Loucy (cell line): ENCODE data around the gene THADA.

ENCODE experiments used
- H2AFZ ChIP-seq: fragments of 200-600 bp; sonication (generic); 2 replicates; pipeline ENCODE4 v1.6.0; 2016; ENCODE audit warnings: antibody characterized with exemption, mild to moderate bottlenecking, low read length, moderate library complexity
- H3F3A ChIP-seq: fragments of 200-600 bp; 2 replicates; pipeline ENCODE4 v1.6.0; 2016; ENCODE audit warnings: antibody characterized with exemption, low read depth, mild to moderate bottlenecking
- H3K27me3 ChIP-seq: fragments of 200-600 bp; sonication (generic); 2 replicates; pipeline ENCODE4 v1.6.1; 2014; ENCODE audit warnings: low read length, mild to moderate bottlenecking; ENCODE audit not compliant: insufficient read depth, poor library complexity, severe bottlenecking
- H3K36me3 ChIP-seq: fragments of 200-600 bp; sonication (generic); 2 replicates; pipeline ENCODE4 v1.6.1; 2016; ENCODE audit warnings: low read length; ENCODE audit not compliant: insufficient read depth
- H3K4me1 ChIP-seq: fragments of 200-600 bp; sonication (generic); 2 replicates; pipeline ENCODE4 v1.5.1; 2014; ENCODE audit warnings: low read length, mild to moderate bottlenecking; ENCODE audit not compliant: insufficient read depth, poor library complexity, severe bottlenecking
- H3K4me2 ChIP-seq: fragments of 200-600 bp; sonication (generic); 2 replicates; pipeline ENCODE4 v1.6.0; 2014; ENCODE audit warnings: antibody characterized with exemption, low read length, low read depth, mild to moderate bottlenecking; ENCODE audit not compliant: poor library complexity, severe bottlenecking
- H3K4me3 ChIP-seq: fragments of 200-600 bp; sonication (generic); 2 replicates; pipeline ENCODE4 v1.5.1; 2014; ENCODE audit warnings: low read length, mild to moderate bottlenecking, mixed read lengths; ENCODE audit not compliant: poor library complexity, severe bottlenecking
- H3K79me2 ChIP-seq: fragments of 200-600 bp; sonication (generic); 2 replicates; pipeline ENCODE4 v1.6.1; 2014; ENCODE audit warnings: low read length; ENCODE audit not compliant: insufficient read depth
- H3K9ac ChIP-seq: fragments of 200-600 bp; sonication (generic); 2 replicates; pipeline ENCODE4 v1.6.0; 2014; ENCODE audit warnings: mild to moderate bottlenecking, low read depth, low read length, moderate library complexity; ENCODE audit not compliant: poor library complexity, severe bottlenecking
- H3K9me2 ChIP-seq: fragments of 200-600 bp; sonication (generic); replicated peaks from 2 replicates; pipeline ENCODE4 v1.6.1; 2016; ENCODE audit warnings: low read depth, low read length, mixed read lengths
- H3K9me3 ChIP-seq: fragments of 200-600 bp; sonication (generic); 2 replicates; pipeline ENCODE4 v1.6.1; 2014; ENCODE audit warnings: mild to moderate bottlenecking, antibody characterized with exemption, low read length, low read depth; ENCODE audit not compliant: insufficient read depth
- H4K20me1 ChIP-seq: fragments of 200-600 bp; sonication (generic); 2 replicates; pipeline ENCODE4 v1.6.0; 2014; ENCODE audit warnings: antibody characterized with exemption, low read length, mild to moderate bottlenecking; ENCODE audit not compliant: insufficient read depth, poor library complexity, severe bottlenecking
- EZH2phosphoT487 ChIP-seq: fragments of 200-600 bp; IDR thresholded peaks from 2 replicates; pipeline ENCODE4 v1.6.1; 2018; ENCODE audit warnings: antibody characterized with exemption, mild to moderate bottlenecking, moderate library complexity, borderline replicate concordance
- TF ChIP-seq, protein P1 (sequence below): fragments of 200-600 bp; sonication (generic); conservative IDR thresholded peaks from 2 replicates; pipeline ENCODE4 v1.5.1; 2014; ENCODE audit warnings: mild to moderate bottlenecking, antibody characterized with exemption, low read length

THADA gene

DNA sequence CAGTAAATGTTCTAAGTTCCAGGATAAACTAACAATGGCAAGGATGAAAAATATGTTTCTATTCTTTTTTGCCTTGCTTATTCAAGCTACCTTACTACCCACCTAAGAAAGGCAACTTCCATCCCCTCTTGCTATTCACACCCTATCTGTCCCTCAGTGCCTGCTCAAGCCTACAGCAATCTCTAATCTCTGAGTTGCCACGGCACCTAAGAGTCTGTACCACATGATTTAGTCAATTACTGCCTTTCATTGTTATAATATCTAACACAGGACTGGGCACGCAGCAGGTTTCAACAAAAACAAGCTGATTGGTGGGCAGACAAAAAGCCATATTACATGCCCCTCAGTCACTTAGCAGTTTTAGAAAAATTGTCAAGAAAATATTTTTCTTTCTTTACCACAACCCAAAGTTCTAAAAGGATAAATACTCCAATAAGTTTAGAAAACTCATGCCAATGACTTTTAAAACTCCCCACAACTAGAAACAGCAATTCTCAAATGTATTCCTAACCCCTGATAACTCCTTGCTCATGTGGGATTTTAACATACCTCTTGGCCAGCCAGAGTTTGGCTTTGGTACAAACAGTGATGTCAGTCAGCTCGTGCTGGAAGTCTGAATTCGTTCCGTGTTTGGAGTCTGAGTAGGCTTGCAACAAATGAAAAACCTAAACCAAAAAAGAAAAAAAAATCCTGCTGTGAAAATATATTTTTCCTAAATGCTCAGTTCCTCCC, 252.1 kb downstream of the THADA start:
- no peak for TF ChIP-seq EZH2phosphoT487
- TF ChIP-seq, protein P1, sequence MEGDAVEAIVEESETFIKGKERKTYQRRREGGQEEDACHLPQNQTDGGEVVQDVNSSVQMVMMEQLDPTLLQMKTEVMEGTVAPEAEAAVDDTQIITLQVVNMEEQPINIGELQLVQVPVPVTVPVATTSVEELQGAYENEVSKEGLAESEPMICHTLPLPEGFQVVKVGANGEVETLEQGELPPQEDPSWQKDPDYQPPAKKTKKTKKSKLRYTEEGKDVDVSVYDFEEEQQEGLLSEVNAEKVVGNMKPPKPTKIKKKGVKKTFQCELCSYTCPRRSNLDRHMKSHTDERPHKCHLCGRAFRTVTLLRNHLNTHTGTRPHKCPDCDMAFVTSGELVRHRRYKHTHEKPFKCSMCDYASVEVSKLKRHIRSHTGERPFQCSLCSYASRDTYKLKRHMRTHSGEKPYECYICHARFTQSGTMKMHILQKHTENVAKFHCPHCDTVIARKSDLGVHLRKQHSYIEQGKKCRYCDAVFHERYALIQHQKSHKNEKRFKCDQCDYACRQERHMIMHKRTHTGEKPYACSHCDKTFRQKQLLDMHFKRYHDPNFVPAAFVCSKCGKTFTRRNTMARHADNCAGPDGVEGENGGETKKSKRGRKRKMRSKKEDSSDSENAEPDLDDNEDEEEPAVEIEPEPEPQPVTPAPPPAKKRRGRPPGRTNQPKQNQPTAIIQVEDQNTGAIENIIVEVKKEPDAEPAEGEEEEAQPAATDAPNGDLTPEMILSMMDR = no peak
- Histone ChIP-seq H3K4me2 (no peak overlapping the region), H2AFZ (no peak overlapping the region), H3F3A (no peaks in the 10 kb centered on the region), H3K9me3 (no peaks in the 10 kb centered on the region), H3K4me3 (no peak overlapping the region), H3K9me2 (no peaks in the 10 kb centered on the region), H3K9ac (no peak overlapping the region), H3K79me2 (no peaks in the 10 kb centered on the region), H3K4me1 (no peaks in the 10 kb centered on the region), H4K20me1 (no peaks in the 10 kb centered on the region), H3K36me3 (0 out of 2 replicates have a peak, but pooled peaks cover 9% of the 10 kb centered on the region), H3K27me3 (no peaks in the 10 kb centered on the region)

DNA sequence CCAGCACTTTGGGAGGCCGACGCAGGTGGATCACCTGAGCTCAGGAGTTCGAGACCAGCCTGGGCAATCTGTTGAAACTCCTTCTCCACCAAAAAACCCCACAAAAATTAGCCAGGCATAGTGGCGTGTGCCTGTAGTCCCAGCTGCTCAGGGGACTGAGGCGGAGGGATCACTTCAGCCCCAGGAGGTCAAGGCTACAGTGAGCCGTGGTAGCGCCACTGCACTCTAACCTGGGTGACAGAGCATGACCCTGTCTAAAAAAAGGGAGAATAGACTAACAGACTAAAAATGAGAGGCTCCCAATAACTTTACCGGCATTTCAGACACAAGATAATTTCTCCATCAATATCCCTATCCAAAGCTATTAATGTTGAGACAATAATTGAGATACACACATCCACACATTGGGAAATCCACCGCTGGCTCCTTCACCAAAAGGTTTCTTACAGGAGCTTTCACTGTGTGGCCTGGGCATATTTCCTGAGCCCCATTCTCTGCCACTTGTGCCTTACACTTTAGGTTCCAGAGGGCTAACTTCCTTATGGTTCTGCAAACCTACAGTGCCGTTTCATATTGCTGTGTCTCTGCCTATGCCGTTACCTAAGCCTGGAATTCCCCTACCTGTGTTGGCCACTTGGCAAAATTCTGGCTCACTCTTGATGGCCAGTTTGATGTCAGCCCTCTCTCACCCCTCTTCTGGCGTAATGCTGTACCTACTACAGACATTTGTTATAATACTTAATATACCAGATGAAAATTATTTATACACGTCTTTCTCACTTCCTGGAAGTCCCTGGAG, 253.7 kb downstream of the THADA start:
- no peaks in the 10 kb centered on the region for H3K9me2 ChIP-seq
- H3K9me3 ChIP-seq = no peaks in the 10 kb centered on the region
- no peaks in the 10 kb centered on the region for H3K27me3 ChIP-seq
- H3F3A ChIP-seq = no peaks in the 10 kb centered on the region
- H3K4me1 ChIP-seq = no peaks in the 10 kb centered on the region
- no peak overlapping the region for H3K9ac ChIP-seq
- no peak overlapping the region for H3K4me3 ChIP-seq
- H3K79me2 ChIP-seq = no peaks in the 10 kb centered on the region
- H4K20me1 ChIP-seq = no peaks in the 10 kb centered on the region
- no peak overlapping the region for H3K4me2 ChIP-seq
- TF ChIP-seq EZH2phosphoT487 = no peak
- TF ChIP-seq, protein P1 = no peak
- H2AFZ ChIP-seq = no peak overlapping the region
- 0 out of 2 replicates have a peak, but pooled peaks cover 9% of the 10 kb centered on the region for H3K36me3 ChIP-seq

DNA sequence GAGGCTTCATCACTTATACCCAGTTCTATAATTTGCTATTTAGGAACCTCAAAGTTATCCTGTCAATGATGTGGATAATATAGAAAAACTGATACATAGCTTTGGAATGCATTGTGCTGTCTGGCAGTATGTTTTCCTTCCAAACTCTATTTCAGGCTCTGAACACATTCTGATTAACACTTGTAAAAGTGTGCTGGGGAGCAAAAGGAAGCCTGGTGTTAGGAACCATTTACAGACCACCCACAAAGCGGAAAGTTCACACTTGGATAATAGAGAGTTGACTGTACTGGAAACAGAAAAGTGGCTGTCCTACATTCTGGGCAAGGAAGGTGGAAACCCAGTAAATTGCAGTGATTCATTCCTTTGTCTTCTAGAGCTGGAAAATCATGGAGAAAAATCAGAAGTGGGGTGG, 254.9 kb downstream of the THADA start:
- Histone ChIP-seq H3K9me3 (no peaks in the 10 kb centered on the region), H3K4me3 (no peak overlapping the region), H4K20me1 (no peaks in the 10 kb centered on the region), H2AFZ (no peak overlapping the region), H3K9me2 (no peaks in the 10 kb centered on the region), H3K36me3 (0 out of 2 replicates have a peak, but pooled peaks cover 9% of the 10 kb centered on the region), H3K4me2 (no peak overlapping the region), H3K79me2 (no peaks in the 10 kb centered on the region), H3K4me1 (no peaks in the 10 kb centered on the region), H3K9ac (no peak overlapping the region), H3K27me3 (no peaks in the 10 kb centered on the region), H3F3A (no peaks in the 10 kb centered on the region)
- TF ChIP-seq, protein P1 = no peak
- no peak for TF ChIP-seq EZH2phosphoT487
